RWPE2 (cell line): ENCODE data around the gene VIPR2.
"Not testable (repeated sequence)": the region's sequence is repeated elsewhere in the genome, so short reads cannot be mapped to it uniquely, and the experiment has no call there.

Source experiments
- ATAC-seq: fragments of 200-7000 bp; cut with Tn5 transposase; 3 replicates; pipeline ENCODE4 v1.9.1; 2021; ENCODE audit warnings: low read depth
- DNase-seq: peaks from one replicate; pipeline ENCODE4 v3.0.0-alpha.2; 2020; ENCODE audit warnings: low spot score
- H3K27ac ChIP-seq: fragments of 450-650 bp; 2 replicates; pipeline ENCODE4 v1.5.1; 2017; ENCODE audit warnings: mild to moderate bottlenecking; ENCODE audit not compliant: poor library complexity, severe bottlenecking
- H3K27me3 ChIP-seq: fragments of 250-450 bp; sonication (Bioruptor Pico); 2 replicates; pipeline ENCODE4 v1.5.1; 2021; ENCODE audit warnings: mild to moderate bottlenecking, moderate library complexity; ENCODE audit not compliant: insufficient read depth, poor library complexity, severe bottlenecking
- H3K36me3 ChIP-seq: fragments of 250-450 bp; sonication (Bioruptor Pico); 2 replicates; pipeline ENCODE4 v1.5.1; 2020; ENCODE audit warnings: low read depth, mild to moderate bottlenecking, moderate library complexity
- H3K4me1 ChIP-seq: fragments of 250-450 bp; sonication (Bioruptor Pico); 2 replicates; pipeline ENCODE4 v1.5.1; 2021; ENCODE audit warnings: mild to moderate bottlenecking, moderate library complexity; ENCODE audit not compliant: insufficient read depth, poor library complexity, severe bottlenecking
- H3K4me3 ChIP-seq: fragments of 250-450 bp; sonication (Bioruptor Pico); 2 replicates; pipeline ENCODE4 v1.5.1; 2021; ENCODE audit warnings: mild to moderate bottlenecking, moderate library complexity; ENCODE audit not compliant: severe bottlenecking
- H3K9me3 ChIP-seq: fragments of 250-450 bp; sonication (Bioruptor Pico); 2 replicates; pipeline ENCODE4 v1.5.1; 2021; ENCODE audit warnings: mild to moderate bottlenecking, moderate library complexity; ENCODE audit not compliant: severe bottlenecking
- CTCF ChIP-seq: fragments of 450-650 bp; IDR thresholded peaks from one replicate; pipeline ENCODE4 v1.5.1; 2017; ENCODE audit warnings: mild to moderate bottlenecking, moderate library complexity; ENCODE audit not compliant: poor library complexity, severe bottlenecking

VIPR2 gene

GRCh38 chr7:159136442-159136841 lies 8.2 kb downstream of the VIPR2 start:
- Histone ChIP-seq H3K4me1 (no peaks in the 10 kb centered on the region), H3K27ac (no peak overlapping the region), H3K27me3 (no peaks in the 10 kb centered on the region), H3K9me3 (no peaks in the 10 kb centered on the region), H3K4me3 (no peak overlapping the region), H3K36me3 (no peaks in the 10 kb centered on the region)
- ATAC-seq (no peak), DNase-seq (no peak)
- TF ChIP-seq CTCF: no peak

GRCh38 chr7:159136013-159136412 lies 8.7 kb downstream of the VIPR2 start:
- ATAC-seq: no peak
- Histone ChIP-seq H3K9me3 (no peaks in the 10 kb centered on the region), H3K36me3 (no peaks in the 10 kb centered on the region), H3K4me1 (no peaks in the 10 kb centered on the region), H3K27me3 (no peaks in the 10 kb centered on the region), H3K4me3 (no peak overlapping the region), H3K27ac (no peak overlapping the region)
- TF ChIP-seq CTCF: no peak
- DNase-seq: no peak

- H3K4me3 ChIP-seq, DNase-seq, H3K36me3 ChIP-seq, H3K27ac ChIP-seq, H3K9me3 ChIP-seq, ATAC-seq, H3K4me1 ChIP-seq, H3K27me3 ChIP-seq: not testable (repeated sequence)
These were observed 11.8 kb downstream of the VIPR2 start for GRCh38 chr7:159132670-159133443.

- H3K4me1 ChIP-seq: no peaks in the 10 kb centered on the region
- H3K36me3 ChIP-seq: no peaks in the 10 kb centered on the region
- no peak for DNase-seq
- H3K27me3 ChIP-seq: no peaks in the 10 kb centered on the region
- H3K27ac ChIP-seq: no peak overlapping the region
- H3K4me3 ChIP-seq: no peak overlapping the region
- H3K9me3 ChIP-seq: no peaks in the 10 kb centered on the region
- no peak for ATAC-seq
- TF ChIP-seq CTCF: no peak
These were observed 13.8 kb downstream of the VIPR2 start for GRCh38 chr7:159130820-159131219.

- no peaks in the 10 kb centered on the region for H3K27me3 ChIP-seq
- H3K4me1 ChIP-seq: no peaks in the 10 kb centered on the region
- TF ChIP-seq CTCF: no peak
- no peaks in the 10 kb centered on the region for H3K9me3 ChIP-seq
- ATAC-seq (no peak), DNase-seq (no peak)
- H3K4me3 ChIP-seq: no peak overlapping the region
- H3K27ac ChIP-seq: no peak overlapping the region
- H3K36me3 ChIP-seq: no peaks in the 10 kb centered on the region
These were observed 14.4 kb downstream of the VIPR2 start for GRCh38 chr7:159130199-159130775.
